Lower lobe of right lung (tissue), 2 donors: ENCODE data around the gene PLCXD1. TPM values are rescaled to one million over a fixed set of nuclear protein-coding genes. Genes with fewer than 3 reads are reported as not detected.

Source experiments
- ATAC-seq, 2 donors: fragments of 200-7000 bp; cut with Tn5 transposase; one replicate each; pipeline ENCODE4 v1.9.1; 2020 to 2022; ENCODE audit warnings: mild to moderate bottlenecking in 2 of 2, moderate library complexity in 2 of 2
- DNase-seq: peaks from one replicate; pipeline ENCODE4 v3.0.0-alpha.2; 2020
- H3K27ac ChIP-seq: fragments of 200-600 bp; one replicate; pipeline ENCODE4 v1.8.0; 2022
- H3K27me3 ChIP-seq: fragments of 200-600 bp; one replicate; pipeline ENCODE4 v1.8.0; 2022; ENCODE audit warnings: low read depth
- H3K36me3 ChIP-seq: fragments of 200-600 bp; one replicate; pipeline ENCODE4 v1.8.0; 2022; ENCODE audit warnings: mild to moderate bottlenecking
- H3K4me1 ChIP-seq: fragments of 200-600 bp; one replicate; pipeline ENCODE4 v1.8.0; 2022
- H3K4me3 ChIP-seq: fragments of 200-600 bp; one replicate; pipeline ENCODE4 v1.8.0; 2022; ENCODE audit warnings: mild to moderate bottlenecking
- H3K9me3 ChIP-seq: fragments of 200-600 bp; one replicate; pipeline ENCODE4 v1.8.0; 2022
- CTCF ChIP-seq: fragments of 200-600 bp; IDR thresholded peaks from one replicate; pipeline ENCODE4 v1.8.0; 2022; ENCODE audit warnings: antibody characterized with exemption, mild to moderate bottlenecking
- intact Hi-C: fragments of 100-400 bp; cut with DNase I; formaldehyde crosslinking; loops from one replicate; pipeline ENCODE4 v1.11.0; 2022
- total RNA-seq: library from RNA; stranded (reverse); fragmentation: NEBNext Ultra II Directional; extraction: Animal tissue kit (Norgen Biotek cat#: 25700); gene quantifications from one replicate; pipeline ENCODE4 v1.2.1, GENCODE V29; 2021
- donor health status: DM: no; HTN: yes; CAD: no; lungs with severe emphysema.

PLCXD1 gene
- total RNA-seq, 1 donor from 2014 or later = 23.7 TPM

- H3K4me3 ChIP-seq = no peak overlapping the region
- no peaks in the 10 kb centered on the region for H3K9me3 ChIP-seq
- intact Hi-C loops = no loop called here
- H3K4me1 ChIP-seq = no peaks in the 10 kb centered on the region
- DNase-seq = peak; percentile 39
- H3K27ac ChIP-seq = no peak overlapping the region
- no peak for ATAC-seq
- TF ChIP-seq CTCF = no peak
- H3K27me3 ChIP-seq = no peaks in the 10 kb centered on the region
- H3K36me3 ChIP-seq = peaks cover 84% of the 10 kb centered on the region
Observed at GRCh38 chrX:291411-291901, 10.3 kb downstream of the PLCXD1 start.

- Histone ChIP-seq H3K4me3 (no peak overlapping the region), H3K36me3 (peaks cover 76% of the 10 kb centered on the region), H3K9me3 (no peaks in the 10 kb centered on the region), H3K4me1 (no peaks in the 10 kb centered on the region), H3K27ac (no peak overlapping the region), H3K27me3 (no peaks in the 10 kb centered on the region)
- DNase-seq = peak; percentile 40
- intact Hi-C loops = no loop called here
- ATAC-seq = no peak
- TF ChIP-seq CTCF = no peak
Observed at GRCh38 chrX:292900-293897, 12.0 kb downstream of the PLCXD1 start.

GRCh38 chrX:295136-295535 lies 14.0 kb downstream of the PLCXD1 start:
- intact Hi-C loops = no loop called here
- Histone ChIP-seq H3K9me3 (no peaks in the 10 kb centered on the region), H3K4me1 (no peaks in the 10 kb centered on the region), H3K27me3 (no peaks in the 10 kb centered on the region), H3K27ac (no peak overlapping the region), H3K36me3 (peaks cover 71% of the 10 kb centered on the region), H3K4me3 (no peak overlapping the region)
- DNase-seq = peak; percentile 45
- no peak for TF ChIP-seq CTCF
- no peak for ATAC-seq

- Histone ChIP-seq H3K36me3 (peaks cover 69% of the 10 kb centered on the region), H3K4me1 (no peaks in the 10 kb centered on the region), H3K27me3 (no peaks in the 10 kb centered on the region), H3K9me3 (no peaks in the 10 kb centered on the region), H3K4me3 (no peak overlapping the region), H3K27ac (no peak overlapping the region)
- ATAC-seq (no peak), DNase-seq (peak; percentile 34)
- intact Hi-C loops = no loop called here
- no peak for TF ChIP-seq CTCF
Observed at GRCh38 chrX:298993-299392, 17.8 kb downstream of the PLCXD1 start.

- peaks cover 66% of the 10 kb centered on the region for H3K36me3 ChIP-seq
Observed at GRCh38 chrX:300334-300733, 19.2 kb downstream of the PLCXD1 start.

More at GRCh38 chrX:300334-300733, 19.2 kb downstream of the PLCXD1 start:
- Histone ChIP-seq H3K27ac (no peak overlapping the region), H3K4me3 (no peak overlapping the region), H3K9me3 (no peaks in the 10 kb centered on the region), H3K4me1 (no peaks in the 10 kb centered on the region), H3K27me3 (no peaks in the 10 kb centered on the region)
- intact Hi-C loops = no loop called here
- no peak for DNase-seq
- ATAC-seq = no peak
- no peak for TF ChIP-seq CTCF
